Lower leg skin (tissue), 4 donors: Measurements from ENCODE around the gene PDE6B. TPM values are rescaled to one million over a fixed set of nuclear protein-coding genes. Genes with fewer than 3 reads are reported as not detected.
A peak's percentile ranks its signal among the peaks of the same experiment; 100 is the strongest.
"Not testable (repeated sequence)": the region's sequence is repeated elsewhere in the genome, so short reads cannot be mapped to it uniquely, and the experiment has no call there.

ENCODE experiments used
- DNase-seq, 2 donors: peaks; one replicate each; pipeline ENCODE4 v3.0.0-alpha.2; 2019; ENCODE audit warnings: low spot score in 2 of 2
- H3K4me3 ChIP-seq: fragments of 200-600 bp; sonication (generic); 2 replicates; pipeline ENCODE4 v1.5.1; 2017; ENCODE audit warnings: mild to moderate bottlenecking, low read depth; ENCODE audit not compliant: poor library complexity, severe bottlenecking
- CTCF ChIP-seq, 3 donors: fragments of 450-650 bp; IDR thresholded peaks; one replicate each; pipeline ENCODE4 v1.5.1; 2016; ENCODE audit warnings: antibody characterized with exemption in 3 of 3, mild to moderate bottlenecking in 3 of 3, moderate library complexity in 2 of 3
- POLR2A ChIP-seq, 2 donors: fragments of 450-650 bp; IDR thresholded peaks; one replicate each; pipeline ENCODE4 v1.6.1; 2016 to 2017; ENCODE audit warnings: antibody characterized with exemption in 2 of 2, mild to moderate bottlenecking in 1 of 2, moderate library complexity in 1 of 2
- WGBS, 2 donors: methylation state at CpG; one replicate each; pipeline ENCODE4 v1.1.5; 2018; 5-methylcytosine and 5-hydroxymethylcytosine counted together
- intact Hi-C: fragments of 100-400 bp; cut with DNase I; formaldehyde crosslinking; loops from one replicate; pipeline ENCODE4 v1.15.0; 2023; ENCODE audit warnings: low total_unique reads
- total RNA-seq, 4 donors: library from RNA; depleted of rRNA; stranded (reverse); fragments of >200 nt; gene quantifications; one replicate each; pipeline ENCODE4 v1.1.0, GENCODE V29; 2016

Gene PDE6B
- total RNA-seq, 4 donors from 2014 or later: 0.59 to 1.5 TPM; not detected in 2

DNA sequence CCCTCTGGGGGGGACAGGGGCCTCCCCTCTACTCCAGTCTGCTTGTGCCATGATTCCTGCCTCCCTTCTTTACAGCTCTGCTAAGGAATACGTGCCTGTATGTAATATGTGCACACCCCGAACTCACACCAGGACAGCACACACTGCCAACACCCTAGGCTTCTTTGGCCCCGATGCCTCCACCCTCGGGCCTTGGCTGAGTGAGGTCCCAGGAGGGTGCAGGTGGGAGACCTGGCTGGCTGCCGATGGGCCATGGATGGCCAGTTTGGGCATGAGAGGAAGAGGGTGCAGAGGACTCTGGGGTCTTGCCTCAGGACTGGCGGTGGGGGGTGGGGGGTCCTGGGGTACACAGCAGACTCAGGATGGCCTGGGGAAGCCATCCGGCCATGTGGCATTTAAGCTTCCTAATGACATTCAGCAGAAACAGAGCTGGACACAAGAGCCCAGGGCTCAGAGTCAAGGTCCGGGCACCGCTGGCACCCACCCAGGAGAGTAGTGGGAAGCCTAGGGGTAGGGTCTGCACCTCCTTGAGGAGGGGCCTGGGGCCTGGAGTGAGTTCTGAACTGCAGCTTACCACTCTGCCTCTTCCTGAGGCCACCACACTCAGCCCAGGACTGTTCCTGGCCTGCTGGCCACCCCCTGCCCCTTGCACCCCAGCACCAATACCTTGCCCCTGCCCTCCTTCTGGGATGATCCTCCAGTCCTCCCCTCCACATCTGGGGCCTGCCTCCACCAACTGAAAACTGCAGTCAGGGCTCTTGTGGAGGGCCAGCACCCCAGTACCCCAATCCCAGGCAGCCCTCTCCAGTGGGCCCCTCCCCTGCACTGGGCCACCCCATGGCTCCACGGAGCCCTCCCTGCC is 78.2 kb downstream of the PDE6B start:
- DNase-seq: no peak
- WGBS, 2 donors: 65 to 74% methylated on average over 8 to 10 of the region's 10 CpGs
- H3K4me3 ChIP-seq: no peak overlapping the region
- intact Hi-C loops: no loop called here
- TF ChIP-seq CTCF (IDR thresholded peaks at IDR 0.05): no peak
- no peak for TF ChIP-seq POLR2A (IDR thresholded peaks at IDR 0.05)

GRCh38 chr4:704198-704891 is 79.0 kb downstream of the PDE6B start:
- DNase-seq: no peak
- no peak for TF ChIP-seq CTCF (IDR thresholded peaks at IDR 0.05)
- no peak for TF ChIP-seq POLR2A (IDR thresholded peaks at IDR 0.05)
- intact Hi-C loops: no loop called here
- no peak overlapping the region for H3K4me3 ChIP-seq
- 92 to 93% methylated on average over 46 of the region's 46 CpGs for WGBS, 2 donors

DNA sequence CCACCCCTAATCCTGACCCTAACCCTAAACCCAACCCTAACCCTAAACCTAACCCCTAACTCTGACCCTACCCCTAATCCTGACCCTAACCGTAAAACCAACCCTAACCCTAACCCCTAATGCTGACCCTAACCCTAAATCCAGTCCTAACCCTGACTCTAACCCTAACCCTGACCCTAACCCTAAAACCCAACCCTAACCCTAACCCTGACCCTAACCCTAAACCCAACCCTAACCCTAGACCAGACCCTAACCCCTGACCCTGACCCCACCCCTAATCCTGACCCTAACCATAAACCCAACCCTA is 79.6 kb downstream of the PDE6B start:
- TF ChIP-seq POLR2A (IDR thresholded peaks at IDR 0.05): no peak
- no peak for TF ChIP-seq CTCF (IDR thresholded peaks at IDR 0.05)
- H3K4me3 ChIP-seq: no peak overlapping the region
- DNase-seq: no peak
- WGBS, 2 donors: 88 to 90% methylated on average over 1 of the region's 1 CpG
- intact Hi-C loops: no loop called here

DNA sequence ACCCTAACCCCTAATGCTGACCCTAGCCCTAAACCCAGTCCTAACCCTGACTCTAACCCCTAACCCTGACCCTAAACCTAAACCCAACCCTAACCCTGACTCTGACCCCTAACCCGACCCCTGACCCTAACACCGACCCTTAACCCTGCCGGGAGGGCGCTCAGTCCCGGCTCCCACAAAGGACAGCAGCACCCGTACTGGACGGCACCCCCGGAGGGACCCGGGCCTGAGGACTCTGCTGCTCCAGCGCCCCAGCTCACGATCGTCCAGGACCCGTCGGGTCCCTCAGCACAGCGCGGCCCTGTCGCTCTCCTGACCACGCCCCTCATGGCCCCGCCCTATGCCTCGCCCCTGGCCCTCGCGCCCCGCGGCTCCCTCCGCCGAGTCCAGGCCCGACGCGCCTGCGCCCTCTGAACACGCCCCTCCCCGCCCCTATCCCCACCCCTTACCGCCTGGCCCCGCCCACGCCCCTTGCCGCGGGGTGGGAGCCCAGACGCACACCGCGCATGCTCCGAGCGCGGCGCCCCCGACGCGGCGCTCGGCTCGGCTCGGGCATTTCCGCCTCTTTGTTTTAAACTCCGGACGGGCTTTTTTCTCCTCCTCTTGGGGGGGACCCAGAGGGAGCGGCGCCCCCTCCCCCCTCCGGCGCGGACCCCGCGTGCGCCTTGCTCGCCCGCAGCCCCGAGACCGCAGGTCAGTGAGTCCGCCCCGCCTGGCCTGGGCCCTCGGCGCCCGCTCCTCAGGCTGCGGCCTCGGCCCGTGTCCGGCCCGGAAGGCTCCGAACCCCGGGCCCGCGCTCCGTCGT is 80.1 kb downstream of the PDE6B start, which contains the start of gene PCGF3:
Gene PCGF3, plus strand, starts transcription at position 555 of the 805 bp plus-strand sequence. CDS start 27,849 bp downstream, outside the sequence.
- WGBS, 2 donors: 2% methylated on average over 36 to 45 of the region's 82 CpGs
- intact Hi-C loops: no loop called here
- TF ChIP-seq CTCF (IDR thresholded peaks at IDR 0.05) (no peak), POLR2A (IDR thresholded peaks at IDR 0.05) (no peak)
- H3K4me3 ChIP-seq: peak within 1 kb of the TSS; percentile 96
- peak; percentile 94 to 99 for DNase-seq

DNA sequence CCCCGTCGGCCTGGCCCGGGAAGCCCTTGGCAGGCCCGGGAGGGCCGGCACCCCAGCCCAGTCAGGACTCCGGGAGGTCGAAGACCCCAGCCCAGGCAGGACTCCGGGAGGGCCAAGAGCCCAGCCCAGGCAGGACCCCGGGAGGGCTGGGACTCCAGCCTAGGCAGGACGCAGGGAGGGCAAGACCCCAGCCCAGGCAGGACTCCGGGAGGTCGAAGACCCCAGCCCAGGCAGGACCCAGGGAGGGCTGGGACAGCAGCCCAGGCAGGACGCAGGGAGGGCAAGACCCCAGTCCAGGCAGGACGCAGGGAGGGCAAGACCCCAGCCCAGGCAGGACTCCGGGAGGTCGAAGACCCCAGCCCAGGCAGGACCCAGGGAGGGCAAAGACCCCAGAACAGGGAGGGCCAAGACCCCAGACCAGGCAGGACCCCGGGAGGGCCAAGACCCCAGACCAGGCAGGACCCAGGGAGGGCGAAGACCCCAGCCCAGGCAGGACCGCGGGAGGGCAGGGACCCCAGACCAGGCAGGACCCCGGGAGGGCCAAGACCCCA is 80.8 kb downstream of the PDE6B start:
- intact Hi-C loops, DNase-seq: not testable (repeated sequence)
- 2 to 5% methylated on average over 12 to 20 of the region's 21 CpGs for WGBS, 2 donors
- peak overlapping the region; percentile 96 for H3K4me3 ChIP-seq
